GM12878 (cell line): ENCODE results near the gene USP35.

Experiments
- CBFB ChIP-seq: IDR thresholded peaks from 2 replicates; pipeline ENCODE4 v1.6.1; 2016; ENCODE audit warnings: antibody characterized with exemption, low read depth
- EGR1 ChIP-seq, 2 experiments: IDR thresholded peaks; 1 replicate in 1 of 2; 2 replicates in 1 of 2; pipeline ENCODE4 v1.6.1; 2011 to 2012; ENCODE audit warnings: low read depth in 2 of 2, low read length in 2 of 2, borderline replicate concordance in 1 of 2, mild to moderate bottlenecking in 1 of 2, moderate library complexity in 1 of 2
- NR2C2 ChIP-seq: IDR thresholded peaks from 2 replicates; pipeline ENCODE4 v1.6.1; 2011; ENCODE audit warnings: borderline replicate concordance, low read depth; ENCODE audit not compliant: control insufficient read depth, insufficient read length
- POLR2A ChIP-seq: IDR thresholded peaks from 2 replicates; pipeline ENCODE4 v1.6.1; 2011; ENCODE audit warnings: low read depth, mild to moderate bottlenecking, low read length
- RAD21 ChIP-seq: IDR thresholded peaks from 2 replicates; pipeline ENCODE4 v1.6.1; 2011; ENCODE audit warnings: mild to moderate bottlenecking, low read depth, low read length, moderate library complexity; ENCODE audit not compliant: insufficient read depth
- TARDBP ChIP-seq: IDR thresholded peaks from 2 replicates; pipeline ENCODE4 v1.6.1; 2016; ENCODE audit warnings: borderline replicate concordance
- TF ChIP-seq, protein P1 (sequence below): IDR thresholded peaks from 2 replicates; pipeline ENCODE4 v1.6.1; 2012; ENCODE audit warnings: low read depth, low read length, improper control_type of control experiment
- TF ChIP-seq, protein P2 (sequence below), 3 experiments: IDR thresholded peaks in 2 of 3; conservative IDR thresholded peaks in 1 of 3; 2 replicates each; pipeline ENCODE4 v1.5.1; 2011; ENCODE audit warnings: low read depth in 3 of 3, low read length in 3 of 3, mild to moderate bottlenecking in 3 of 3, control low read depth in 2 of 3, moderate library complexity in 2 of 3, inconsistent platforms in 1 of 3, mixed read lengths in 1 of 3; ENCODE audit not compliant: control insufficient read depth in 2 of 3, insufficient read depth in 1 of 3; ENCODE audit errors: extremely low read depth in 1 of 3
- TF ChIP-seq, protein P3 (sequence below): IDR thresholded peaks from 2 replicates; pipeline ENCODE4 v1.6.1; 2012; ENCODE audit warnings: improper control_type of control experiment, low read depth, low read length; ENCODE audit not compliant: insufficient replicate concordance
- TF ChIP-seq, protein P4 (sequence below): IDR thresholded peaks from 2 replicates; pipeline ENCODE4 v1.6.1; 2012; ENCODE audit warnings: low read depth, low read length, improper control_type of control experiment
- TF ChIP-seq, protein P5 (sequence below): fragments of 150-350 bp; IDR thresholded peaks from 2 replicates; pipeline ENCODE4 v1.6.1; 2016; ENCODE audit warnings: low read depth, low read length

DNA sequence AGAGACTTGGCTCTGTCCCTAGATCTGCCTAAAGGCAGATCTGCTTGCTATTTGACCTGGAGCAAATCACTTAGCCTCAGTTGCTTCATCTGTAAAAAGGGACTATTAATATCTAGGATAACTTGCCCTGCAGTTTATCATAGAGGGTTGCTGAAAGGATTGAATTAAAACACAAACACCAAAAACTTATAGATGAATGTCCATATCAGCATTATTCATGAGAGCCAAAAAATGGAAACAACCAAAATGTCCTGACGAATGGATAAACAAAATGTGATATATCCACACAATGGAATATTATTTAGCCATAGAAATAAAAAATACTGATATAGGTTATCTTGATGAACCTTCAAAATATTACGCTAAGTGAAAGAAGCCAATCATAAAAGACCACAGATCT, 67.2 kb downstream of the USP35 start:
- TF ChIP-seq, protein P1, sequence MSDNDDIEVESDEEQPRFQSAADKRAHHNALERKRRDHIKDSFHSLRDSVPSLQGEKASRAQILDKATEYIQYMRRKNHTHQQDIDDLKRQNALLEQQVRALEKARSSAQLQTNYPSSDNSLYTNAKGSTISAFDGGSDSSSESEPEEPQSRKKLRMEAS: no peak
- TF ChIP-seq CBFB (no peak), EGR1 (IDR thresholded peaks at IDR 0.05; ENCODE audit: borderline replicate concordance in 1 of 2, low read depth in 2 of 2, low read length in 2 of 2) (no peak), POLR2A (no peak), NR2C2 (no peak), TARDBP (no peak), RAD21 (no peak)
- TF ChIP-seq, protein P2, sequence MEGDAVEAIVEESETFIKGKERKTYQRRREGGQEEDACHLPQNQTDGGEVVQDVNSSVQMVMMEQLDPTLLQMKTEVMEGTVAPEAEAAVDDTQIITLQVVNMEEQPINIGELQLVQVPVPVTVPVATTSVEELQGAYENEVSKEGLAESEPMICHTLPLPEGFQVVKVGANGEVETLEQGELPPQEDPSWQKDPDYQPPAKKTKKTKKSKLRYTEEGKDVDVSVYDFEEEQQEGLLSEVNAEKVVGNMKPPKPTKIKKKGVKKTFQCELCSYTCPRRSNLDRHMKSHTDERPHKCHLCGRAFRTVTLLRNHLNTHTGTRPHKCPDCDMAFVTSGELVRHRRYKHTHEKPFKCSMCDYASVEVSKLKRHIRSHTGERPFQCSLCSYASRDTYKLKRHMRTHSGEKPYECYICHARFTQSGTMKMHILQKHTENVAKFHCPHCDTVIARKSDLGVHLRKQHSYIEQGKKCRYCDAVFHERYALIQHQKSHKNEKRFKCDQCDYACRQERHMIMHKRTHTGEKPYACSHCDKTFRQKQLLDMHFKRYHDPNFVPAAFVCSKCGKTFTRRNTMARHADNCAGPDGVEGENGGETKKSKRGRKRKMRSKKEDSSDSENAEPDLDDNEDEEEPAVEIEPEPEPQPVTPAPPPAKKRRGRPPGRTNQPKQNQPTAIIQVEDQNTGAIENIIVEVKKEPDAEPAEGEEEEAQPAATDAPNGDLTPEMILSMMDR (IDR thresholded peaks at IDR 0.05 in 2 of 3, conservative IDR thresholded peaks at IDR 0.05 in 1 of 3; ENCODE audit: control insufficient read depth in 2 of 3, extremely low read depth in 1 of 3, insufficient read depth in 1 of 3, low read depth in 3 of 3, low read length in 3 of 3): no peak
- TF ChIP-seq, protein P3, sequence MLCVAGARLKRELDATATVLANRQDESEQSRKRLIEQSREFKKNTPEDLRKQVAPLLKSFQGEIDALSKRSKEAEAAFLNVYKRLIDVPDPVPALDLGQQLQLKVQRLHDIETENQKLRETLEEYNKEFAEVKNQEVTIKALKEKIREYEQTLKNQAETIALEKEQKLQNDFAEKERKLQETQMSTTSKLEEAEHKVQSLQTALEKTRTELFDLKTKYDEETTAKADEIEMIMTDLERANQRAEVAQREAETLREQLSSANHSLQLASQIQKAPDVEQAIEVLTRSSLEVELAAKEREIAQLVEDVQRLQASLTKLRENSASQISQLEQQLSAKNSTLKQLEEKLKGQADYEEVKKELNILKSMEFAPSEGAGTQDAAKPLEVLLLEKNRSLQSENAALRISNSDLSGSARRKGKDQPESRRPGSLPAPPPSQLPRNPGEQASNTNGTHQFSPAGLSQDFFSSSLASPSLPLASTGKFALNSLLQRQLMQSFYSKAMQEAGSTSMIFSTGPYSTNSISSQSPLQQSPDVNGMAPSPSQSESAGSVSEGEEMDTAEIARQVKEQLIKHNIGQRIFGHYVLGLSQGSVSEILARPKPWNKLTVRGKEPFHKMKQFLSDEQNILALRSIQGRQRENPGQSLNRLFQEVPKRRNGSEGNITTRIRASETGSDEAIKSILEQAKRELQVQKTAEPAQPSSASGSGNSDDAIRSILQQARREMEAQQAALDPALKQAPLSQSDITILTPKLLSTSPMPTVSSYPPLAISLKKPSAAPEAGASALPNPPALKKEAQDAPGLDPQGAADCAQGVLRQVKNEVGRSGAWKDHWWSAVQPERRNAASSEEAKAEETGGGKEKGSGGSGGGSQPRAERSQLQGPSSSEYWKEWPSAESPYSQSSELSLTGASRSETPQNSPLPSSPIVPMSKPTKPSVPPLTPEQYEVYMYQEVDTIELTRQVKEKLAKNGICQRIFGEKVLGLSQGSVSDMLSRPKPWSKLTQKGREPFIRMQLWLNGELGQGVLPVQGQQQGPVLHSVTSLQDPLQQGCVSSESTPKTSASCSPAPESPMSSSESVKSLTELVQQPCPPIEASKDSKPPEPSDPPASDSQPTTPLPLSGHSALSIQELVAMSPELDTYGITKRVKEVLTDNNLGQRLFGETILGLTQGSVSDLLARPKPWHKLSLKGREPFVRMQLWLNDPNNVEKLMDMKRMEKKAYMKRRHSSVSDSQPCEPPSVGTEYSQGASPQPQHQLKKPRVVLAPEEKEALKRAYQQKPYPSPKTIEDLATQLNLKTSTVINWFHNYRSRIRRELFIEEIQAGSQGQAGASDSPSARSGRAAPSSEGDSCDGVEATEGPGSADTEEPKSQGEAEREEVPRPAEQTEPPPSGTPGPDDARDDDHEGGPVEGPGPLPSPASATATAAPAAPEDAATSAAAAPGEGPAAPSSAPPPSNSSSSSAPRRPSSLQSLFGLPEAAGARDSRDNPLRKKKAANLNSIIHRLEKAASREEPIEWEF: no peak
- TF ChIP-seq, protein P4, sequence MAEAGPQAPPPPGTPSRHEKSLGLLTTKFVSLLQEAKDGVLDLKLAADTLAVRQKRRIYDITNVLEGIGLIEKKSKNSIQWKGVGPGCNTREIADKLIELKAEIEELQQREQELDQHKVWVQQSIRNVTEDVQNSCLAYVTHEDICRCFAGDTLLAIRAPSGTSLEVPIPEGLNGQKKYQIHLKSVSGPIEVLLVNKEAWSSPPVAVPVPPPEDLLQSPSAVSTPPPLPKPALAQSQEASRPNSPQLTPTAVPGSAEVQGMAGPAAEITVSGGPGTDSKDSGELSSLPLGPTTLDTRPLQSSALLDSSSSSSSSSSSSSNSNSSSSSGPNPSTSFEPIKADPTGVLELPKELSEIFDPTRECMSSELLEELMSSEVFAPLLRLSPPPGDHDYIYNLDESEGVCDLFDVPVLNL: no peak
- TF ChIP-seq, protein P5, sequence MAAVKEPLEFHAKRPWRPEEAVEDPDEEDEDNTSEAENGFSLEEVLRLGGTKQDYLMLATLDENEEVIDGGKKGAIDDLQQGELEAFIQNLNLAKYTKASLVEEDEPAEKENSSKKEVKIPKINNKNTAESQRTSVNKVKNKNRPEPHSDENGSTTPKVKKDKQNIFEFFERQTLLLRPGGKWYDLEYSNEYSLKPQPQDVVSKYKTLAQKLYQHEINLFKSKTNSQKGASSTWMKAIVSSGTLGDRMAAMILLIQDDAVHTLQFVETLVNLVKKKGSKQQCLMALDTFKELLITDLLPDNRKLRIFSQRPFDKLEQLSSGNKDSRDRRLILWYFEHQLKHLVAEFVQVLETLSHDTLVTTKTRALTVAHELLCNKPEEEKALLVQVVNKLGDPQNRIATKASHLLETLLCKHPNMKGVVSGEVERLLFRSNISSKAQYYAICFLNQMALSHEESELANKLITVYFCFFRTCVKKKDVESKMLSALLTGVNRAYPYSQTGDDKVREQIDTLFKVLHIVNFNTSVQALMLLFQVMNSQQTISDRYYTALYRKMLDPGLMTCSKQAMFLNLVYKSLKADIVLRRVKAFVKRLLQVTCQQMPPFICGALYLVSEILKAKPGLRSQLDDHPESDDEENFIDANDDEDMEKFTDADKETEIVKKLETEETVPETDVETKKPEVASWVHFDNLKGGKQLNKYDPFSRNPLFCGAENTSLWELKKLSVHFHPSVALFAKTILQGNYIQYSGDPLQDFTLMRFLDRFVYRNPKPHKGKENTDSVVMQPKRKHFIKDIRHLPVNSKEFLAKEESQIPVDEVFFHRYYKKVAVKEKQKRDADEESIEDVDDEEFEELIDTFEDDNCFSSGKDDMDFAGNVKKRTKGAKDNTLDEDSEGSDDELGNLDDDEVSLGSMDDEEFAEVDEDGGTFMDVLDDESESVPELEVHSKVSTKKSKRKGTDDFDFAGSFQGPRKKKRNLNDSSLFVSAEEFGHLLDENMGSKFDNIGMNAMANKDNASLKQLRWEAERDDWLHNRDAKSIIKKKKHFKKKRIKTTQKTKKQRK: no peak
